ENCODE results near the gene ZGLP1.

The ZGLP1 gene

DNA sequence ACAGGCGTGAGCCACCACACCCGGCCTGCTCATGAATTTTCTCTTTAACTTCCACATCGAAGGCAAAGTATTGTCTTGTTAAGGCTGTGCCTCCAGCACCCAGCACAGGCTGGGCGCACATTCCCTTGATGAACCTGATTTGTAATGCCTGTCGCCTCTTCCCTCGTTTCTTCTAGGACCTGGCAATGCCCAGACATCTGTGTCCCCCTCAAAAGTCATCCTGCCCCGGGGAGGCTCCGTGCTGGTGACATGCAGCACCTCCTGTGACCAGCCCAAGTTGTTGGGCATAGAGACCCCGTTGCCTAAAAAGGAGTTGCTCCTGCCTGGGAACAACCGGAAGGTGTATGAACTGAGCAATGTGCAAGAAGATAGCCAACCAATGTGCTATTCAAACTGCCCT lies 35.0 kb downstream of the ZGLP1 start:
- no peak for DNase-seq

- DNase-seq = peak; percentile 43
Observed at GRCh38 chr19:10271543-10272086, 38.0 kb downstream of the ZGLP1 start.

- peak; percentile 70 for DNase-seq
Observed at GRCh38 chr19:10270616-10271394, 38.8 kb downstream of the ZGLP1 start, which contains the start of gene ICAM1. Gene ICAM1 (plus strand): TSS chr19:10271120. CDS start chr19:10271160, 40 bp downstream.

- DNase-seq = peak; percentile 63
Observed at GRCh38 chr19:10270180-10270615, 39.4 kb downstream of the ZGLP1 start.

DNA sequence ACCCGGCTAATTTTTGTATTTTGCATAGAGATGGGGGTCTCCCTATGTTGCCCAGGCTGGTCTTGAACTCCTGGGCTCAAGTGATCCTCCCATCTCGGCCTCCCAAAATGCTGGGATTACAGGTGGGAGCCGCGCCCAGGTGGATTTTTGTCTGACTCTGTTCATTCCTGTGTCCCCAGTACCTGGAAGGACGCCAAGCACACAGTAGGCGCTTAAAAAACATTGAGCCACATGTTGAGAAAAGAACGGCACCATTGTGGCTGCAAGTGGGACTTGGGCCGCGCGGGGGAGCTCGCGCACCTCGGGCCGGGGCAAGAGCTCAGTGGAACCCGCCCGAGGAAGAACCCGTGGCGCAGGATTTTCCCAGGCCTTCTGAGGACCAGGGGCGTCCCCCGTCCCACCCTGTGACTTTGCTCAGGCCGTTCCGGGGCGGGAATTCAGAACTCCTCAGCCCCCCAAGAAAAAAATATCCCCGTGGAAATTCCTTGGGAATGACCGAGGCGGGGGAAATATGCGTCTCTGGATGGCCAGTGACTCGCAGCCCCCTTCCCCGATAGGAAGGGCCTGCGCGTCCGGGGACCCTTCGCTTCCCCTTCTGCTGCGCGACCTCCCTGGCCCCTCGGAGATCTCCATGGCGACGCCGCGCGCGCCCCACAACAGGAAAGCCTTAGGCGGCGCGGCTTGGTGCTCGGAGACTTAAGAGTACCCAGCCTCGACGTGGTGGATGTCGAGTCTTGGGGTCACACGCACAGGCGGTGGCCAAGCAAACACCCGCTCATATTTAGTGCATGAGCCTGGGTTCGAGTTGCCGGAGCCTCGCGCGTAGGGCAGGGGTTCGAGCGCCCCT lies 40.1 kb downstream of the ZGLP1 start:
- DNase-seq = peak; percentile 89

DNA sequence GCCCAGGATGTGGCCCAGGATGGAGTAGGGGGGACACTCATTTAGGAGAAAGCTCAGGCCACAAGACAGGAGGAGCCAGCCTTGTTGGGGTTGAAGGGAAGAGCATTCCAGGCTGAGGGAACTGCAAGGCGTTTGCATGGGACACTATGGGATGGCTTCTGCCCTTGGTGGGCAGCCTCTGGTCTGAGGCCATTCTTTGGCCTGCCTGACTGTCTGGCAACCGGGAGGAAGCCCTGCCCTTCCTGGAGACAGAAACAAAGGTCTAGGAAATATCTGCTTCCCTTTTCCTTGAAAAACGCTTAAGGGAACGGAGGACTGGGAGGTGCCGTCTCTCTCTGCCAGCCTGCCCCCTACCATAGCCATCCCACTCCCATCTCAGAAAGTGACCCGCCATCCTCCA lies 41.5 kb downstream of the ZGLP1 start:
- no peak for DNase-seq

DNA sequence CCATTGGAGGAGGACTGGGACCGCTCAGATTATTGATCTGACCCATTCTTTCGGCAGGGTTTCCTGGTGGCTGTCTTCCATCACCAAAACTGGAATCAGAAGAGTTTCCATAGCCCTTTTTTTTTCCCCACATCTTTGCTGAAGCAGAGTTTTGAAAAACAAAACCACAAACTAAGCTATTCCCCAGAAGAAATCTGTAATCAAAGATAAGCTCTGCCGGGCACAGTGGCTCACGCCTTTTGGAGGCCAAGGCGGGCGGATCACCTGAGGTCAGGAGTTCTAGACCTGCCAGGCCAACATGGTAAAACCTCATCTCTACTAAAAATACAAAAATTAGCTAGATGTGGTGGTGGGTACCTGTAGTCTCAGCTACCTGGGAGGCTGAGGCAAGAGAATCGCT lies 42.9 kb downstream of the ZGLP1 start:
- DNase-seq = no peak

- DNase-seq = no peak
Observed at GRCh38 chr19:10262771-10263170, 46.8 kb downstream of the ZGLP1 start.

DNA sequence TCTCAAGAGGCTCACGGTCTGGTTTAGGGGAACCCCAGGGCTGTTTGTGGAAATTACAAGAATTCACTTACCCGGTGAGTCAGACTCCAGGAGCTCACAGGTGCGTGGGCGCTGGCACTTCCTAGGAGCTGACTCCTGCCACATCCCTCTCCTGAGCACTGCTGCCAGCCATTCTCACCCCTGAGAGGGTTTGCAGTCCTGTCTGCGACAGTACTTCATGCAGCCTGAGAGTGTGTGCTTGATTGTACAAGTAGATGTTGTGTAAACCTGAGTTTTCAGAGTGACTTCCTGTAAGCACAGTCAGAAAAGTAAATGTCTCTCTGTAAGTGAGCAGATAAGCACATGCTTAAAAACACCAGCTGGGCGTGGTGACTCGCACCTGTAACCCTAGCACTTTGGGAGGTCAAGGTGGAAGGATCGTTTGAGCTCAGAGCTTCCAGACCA lies 49.5 kb downstream of the ZGLP1 start:
- no peak for DNase-seq

DNA sequence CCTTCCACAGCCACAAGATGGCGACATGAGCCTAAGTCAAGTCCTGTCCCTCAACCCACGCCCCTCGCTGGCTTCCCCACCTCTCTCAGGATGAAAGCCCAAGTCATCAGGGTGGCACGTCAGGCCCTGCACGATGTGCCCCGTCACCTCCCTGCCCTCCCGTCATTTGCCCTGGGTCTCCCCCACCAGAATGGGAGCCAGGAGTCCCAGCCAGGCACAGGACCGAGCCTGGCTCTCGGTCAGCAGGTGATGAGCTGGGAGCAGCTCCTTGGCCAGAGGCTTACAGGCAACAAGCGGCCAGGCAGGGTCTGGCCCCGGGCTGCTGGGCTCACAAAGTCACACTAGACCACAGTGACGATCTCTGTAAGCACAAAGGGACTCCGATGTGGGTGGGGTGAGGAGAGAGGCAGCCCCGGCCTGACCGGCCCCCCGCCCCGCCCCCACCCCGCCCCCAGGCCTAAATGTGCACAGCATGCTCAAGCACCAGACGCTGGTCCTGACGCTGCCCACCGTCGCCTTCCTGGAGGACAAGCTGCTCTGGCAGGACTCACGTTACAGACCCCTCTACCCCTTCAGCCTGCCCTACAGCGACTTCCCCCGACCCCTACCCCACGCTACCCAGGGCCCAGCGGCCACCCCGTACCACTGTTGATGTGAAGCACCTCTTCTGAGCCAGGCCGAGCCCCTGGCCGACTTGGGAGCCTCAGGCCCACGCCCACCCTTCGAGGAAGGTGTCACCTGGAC lies 50.3 kb downstream of the ZGLP1 start:
- DNase-seq = peak; percentile 87

GRCh38 chr19:10258080-10258710 lies 51.4 kb downstream of the ZGLP1 start:
- no peak for DNase-seq

DNA sequence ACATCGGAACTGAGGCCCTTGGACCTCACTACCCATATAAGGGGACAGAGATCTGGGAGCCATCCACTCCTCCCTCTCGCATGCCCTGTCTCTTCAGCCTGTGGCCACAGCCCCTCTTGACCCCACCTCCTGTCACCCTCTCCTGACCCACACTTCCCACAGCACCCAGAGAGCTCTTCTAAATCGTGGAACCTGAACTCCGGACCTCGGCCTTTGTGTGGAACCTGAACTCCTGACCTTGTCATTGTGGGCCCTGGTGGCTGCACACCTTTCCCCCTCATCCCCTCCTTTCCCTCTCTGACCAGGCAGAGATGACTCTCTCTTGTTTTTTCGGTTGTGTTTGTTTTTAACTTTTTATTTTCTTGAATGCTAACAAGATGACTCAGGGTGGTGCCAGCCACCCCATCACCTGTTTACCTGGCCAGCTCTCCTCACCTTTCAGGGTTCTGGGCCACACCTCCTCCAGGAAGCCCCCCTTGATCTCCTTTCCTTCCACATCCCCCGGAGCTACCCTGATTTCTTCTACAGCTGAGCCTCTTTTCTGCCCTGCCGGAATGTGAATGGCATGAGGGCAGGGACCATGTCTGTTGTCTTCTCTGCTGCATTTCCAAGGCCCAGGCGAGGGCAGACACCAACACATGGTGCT lies 52.5 kb downstream of the ZGLP1 start:
- no peak for DNase-seq

DNA sequence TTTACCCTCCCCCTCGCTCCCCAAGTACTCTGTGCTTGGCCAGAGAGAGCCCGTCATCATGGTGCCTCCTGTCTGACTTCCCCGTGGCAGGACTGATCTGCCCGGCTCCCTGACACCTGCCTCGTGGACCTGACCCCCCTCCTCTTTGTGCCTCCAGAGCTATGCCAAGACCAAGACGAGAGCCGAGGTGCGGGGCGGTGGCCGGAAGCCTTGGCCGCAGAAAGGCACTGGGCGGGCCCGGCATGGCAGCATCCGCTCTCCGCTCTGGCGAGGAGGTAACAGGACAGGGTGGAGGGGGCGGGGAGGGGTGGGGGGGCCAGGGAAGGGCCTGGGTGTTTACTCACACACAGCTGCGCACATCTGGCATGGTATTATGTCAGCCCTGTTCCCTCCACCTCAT lies 53.1 kb downstream of the ZGLP1 start:
- no peak for DNase-seq

DNA sequence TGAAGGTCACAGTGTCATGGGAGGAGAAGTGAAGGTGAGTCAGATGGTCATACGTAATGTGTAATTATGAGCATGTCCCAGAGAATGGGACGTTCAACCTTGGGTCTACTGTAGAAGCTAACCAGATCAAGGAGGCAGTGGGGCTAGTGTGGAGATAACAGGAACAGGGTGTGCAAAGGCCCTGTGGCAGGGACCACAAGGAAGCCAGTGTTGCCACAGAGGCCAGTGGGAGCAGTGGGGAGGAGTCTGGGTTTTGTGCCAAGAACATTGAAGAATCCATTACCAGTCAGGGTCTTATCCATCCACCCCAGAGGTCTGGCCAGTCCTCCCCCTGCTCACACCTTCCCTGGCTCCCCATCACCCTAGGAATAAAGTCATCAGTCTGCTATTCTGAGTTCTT lies 54.3 kb downstream of the ZGLP1 start:
- no peak for DNase-seq

All from activated CD8-positive, alpha-beta memory T cell treated with anti-CD3 and anti-CD28 coated beads, Interleukin-2, amount 50 U/mL, for 4 hours (primary cell).